Non-pigmented ciliary epithelial cell (primary cell): ENCODE results near the gene RERG.
"Not testable (repeated sequence)": the region's sequence is repeated elsewhere in the genome, so short reads cannot be mapped to it uniquely, and the experiment has no call there.

ENCODE experiments used
- DNase-seq: peaks from one replicate; pipeline ENCODE4 v3.0.0-alpha.2; 2010; ENCODE audit warnings: low read depth

The RERG gene

DNA sequence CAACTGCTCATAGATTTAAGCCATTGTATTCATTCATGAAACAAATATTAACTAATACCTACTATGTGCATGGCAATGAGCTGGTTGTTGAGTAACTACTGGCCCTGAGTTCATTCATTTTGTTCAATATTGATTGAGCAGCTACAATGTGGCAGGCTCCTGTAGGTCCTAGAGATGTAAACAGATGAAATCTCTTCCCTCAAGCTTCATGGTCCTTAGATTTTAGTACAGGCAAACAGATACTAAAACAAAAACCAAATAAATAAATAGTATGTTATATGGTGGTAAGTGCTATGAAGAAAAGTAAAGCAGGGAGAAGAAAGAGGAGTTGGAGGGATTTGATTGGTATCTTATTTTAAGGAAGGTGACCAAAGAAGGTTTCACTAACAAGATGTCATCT lies 77.8 kb downstream of the RERG start:
- DNase-seq = no peak

DNA sequence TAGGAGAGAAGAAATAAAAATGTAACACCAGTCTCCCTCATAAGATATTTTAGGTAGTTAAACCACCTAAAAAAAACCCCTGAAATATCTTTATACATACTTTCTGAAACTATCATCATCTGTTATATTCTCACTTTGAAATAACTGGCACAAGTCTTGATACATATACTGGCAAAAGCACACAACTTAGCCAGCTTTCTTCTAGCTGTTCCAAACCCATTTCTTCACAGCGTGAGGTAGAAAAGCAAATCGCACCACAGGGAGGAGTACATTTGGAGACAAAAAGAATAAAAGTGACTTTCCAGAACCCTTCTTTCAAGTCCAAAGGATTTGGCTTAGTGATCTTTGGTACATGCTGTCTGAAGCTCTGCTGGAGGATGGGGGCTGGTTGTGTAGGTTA lies 78.5 kb downstream of the RERG start:
- no peak for DNase-seq

DNA sequence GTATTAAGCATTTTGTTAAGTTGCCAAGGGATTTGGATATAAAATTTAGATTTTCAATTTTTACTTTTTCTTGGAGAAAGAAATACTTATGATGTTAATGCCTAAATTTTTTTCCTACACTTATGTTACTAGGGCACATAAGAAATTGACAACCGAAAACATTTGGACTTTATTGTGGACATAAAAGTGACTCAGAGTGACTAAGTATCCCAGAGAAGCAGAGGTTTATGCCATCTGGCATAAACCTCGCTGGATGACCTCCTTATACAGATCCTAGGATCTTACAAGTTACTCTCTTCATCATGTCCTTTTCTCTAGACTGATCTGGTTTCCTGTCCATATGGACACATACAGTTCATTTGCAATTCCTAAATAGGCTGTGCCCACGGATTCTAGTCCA lies 89.8 kb downstream of the RERG start:
- no peak for DNase-seq

DNA sequence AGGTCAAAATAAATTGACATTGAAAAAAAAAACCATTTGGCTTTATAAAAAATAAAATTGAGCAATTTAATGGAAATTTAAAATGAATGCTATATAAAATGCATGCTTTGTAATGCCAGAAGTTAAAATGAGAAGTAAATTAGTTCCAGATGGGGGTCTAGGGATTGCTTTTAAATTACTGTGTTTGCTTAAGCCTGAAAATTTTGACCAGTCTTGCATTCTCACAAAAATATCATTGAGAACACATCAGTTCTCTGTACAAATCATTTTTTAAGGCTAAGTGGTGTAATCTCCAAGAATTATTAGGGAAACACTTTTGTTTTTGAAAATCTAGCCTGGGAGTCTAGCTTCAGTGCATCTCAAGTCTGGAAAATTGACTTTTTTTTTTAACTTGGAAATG lies 90.7 kb downstream of the RERG start:
- DNase-seq = no peak

DNA sequence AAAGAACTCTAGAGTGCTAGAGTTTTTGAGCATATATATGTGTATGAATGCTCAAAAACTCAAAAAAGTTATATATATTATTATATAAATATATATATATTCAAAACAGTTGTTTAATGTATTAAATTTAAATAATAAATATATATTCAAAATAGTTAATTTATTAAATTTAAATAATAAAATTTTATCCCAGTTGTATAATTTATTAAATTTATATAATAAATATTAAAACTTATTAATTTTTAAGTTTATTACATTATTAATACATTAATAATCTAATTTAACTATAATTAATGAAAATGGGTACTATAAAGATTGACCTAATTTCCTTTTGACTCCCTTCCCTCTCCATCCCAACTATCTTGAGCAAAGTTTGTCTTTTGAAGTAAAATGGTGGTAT lies 97.8 kb downstream of the RERG start:
- no peak for DNase-seq

DNA sequence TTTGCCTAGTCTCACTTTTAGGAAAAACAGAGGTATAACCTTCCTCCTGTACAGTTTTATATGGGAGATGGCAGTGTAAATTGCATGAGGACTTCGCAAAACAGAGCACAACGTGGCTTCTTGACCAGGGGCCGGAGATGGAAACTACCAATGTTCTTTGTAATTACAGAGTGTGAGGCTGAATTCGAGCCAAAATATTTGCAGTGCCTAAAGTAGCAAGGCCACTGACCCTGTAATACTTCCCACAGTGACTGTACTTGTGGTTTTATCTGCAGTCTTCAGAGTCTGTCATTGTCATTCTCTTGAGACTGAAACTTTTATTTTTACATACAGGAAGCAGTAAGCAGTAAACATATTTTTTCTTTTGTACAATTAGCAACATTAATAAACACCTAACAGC lies 98.9 kb downstream of the RERG start:
- no peak for DNase-seq

DNA sequence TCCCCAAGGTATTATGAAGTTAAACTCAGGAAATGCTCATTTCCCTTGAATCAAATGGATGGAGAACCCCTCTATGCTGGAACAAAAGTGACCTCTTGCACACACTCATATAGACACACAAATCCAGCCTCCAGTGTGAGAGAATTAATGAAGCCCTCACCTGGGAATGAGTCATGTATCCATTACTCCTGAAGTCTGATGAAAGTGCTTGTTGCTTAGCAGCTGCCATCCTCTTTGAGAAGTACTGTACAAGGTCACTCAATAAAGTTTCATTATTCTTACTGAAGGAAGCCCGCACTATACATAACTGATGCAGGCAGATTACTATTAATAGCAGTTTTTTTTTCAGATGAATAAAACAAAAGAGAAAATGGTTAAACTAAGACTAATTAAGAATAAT lies 102.3 kb downstream of the RERG start:
- DNase-seq = no peak

DNA sequence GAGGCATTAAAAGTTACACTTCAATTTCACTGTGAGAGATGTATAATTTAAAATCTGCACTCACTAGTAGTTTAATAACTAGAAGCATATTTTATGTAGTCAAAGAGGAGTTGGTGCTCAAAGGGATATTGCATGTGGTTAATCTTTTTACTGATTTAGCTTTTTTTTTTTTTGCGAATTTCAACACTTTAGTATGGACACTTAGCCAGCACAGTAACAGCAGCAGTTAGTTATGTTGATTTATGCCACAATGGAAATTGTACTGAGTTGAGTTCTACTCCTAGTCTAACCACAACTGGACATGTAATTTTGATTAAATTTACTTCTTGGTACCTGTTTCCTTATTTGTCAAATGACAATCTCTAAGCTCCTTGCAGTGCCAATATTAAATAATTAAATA lies 104.2 kb downstream of the RERG start:
- DNase-seq = no peak

DNA sequence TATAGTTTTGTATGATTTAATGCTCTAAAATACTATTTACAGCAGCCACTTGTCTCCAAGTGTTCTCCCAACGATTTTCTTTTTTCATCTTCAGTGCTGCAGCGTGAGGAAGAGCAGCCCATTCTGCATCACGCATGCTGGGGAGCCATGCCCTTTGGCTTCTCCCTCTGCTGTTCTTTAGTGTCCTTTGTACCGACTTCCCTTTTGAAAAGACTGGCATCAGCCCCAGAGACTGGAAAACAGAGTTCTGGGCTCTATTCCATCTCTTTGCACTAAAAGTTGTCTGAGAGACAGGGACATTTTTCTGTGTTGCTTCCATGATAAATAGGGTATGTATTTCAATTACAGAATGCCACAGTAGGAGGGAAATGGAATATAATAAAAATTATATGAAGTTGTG lies 105.1 kb downstream of the RERG start:
- no peak for DNase-seq

DNA sequence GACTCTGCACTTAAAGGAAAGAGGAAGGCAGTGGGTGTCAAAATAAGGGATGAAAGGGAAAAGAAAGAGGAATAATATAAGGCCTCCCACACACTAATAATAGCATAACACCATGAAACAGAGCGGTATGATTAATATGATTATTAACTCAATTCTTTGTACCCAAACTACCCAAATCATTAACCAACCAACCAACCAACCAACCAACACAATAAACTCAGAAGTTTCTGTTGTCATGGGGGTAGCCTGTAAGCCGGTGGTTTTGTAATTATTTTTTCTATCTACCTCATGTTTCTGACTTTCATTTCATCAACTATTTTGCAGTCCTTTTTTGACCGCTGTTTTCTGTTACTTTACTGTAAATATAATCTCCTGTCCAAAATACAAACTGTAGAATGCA lies 105.8 kb downstream of the RERG start:
- no peak for DNase-seq

DNA sequence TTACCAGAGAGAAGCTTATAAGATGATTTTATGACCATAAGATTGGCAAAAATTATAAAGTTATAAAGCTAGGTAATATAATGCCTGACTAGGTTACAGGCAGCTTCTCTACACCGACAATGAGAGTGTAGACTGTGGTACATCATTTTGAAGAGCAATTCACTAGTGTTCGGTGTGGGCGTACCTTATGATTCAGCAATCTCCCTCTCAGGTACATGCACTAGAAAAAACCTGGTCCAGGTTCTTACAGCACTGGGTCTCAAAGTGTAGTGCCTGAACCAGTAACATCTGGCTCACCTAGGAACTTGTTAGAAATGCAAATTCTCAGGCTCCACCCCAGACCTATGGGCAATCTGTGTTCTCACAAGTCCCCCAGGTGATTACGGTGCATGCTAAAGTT lies 106.7 kb downstream of the RERG start:
- DNase-seq = no peak

DNA sequence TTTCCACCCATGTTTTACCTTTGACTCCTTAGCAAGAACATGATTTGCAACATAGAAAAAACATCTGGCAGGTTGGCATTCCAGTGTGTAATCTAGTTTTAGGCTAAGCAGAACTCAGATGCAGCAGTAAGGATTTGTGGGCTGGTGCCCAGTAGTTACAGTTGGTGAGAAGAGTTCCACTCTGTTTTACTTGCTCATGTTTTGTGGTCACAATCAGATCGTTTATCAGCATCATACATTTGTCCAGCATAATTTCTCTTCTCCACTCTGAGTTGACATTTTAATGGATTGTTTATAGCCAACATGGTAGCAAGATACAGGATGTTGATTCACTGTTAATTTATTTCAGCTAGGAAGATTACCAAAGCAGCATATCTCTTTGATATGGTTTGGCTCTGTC lies 128.4 kb downstream of the RERG start:
- no peak for DNase-seq

DNA sequence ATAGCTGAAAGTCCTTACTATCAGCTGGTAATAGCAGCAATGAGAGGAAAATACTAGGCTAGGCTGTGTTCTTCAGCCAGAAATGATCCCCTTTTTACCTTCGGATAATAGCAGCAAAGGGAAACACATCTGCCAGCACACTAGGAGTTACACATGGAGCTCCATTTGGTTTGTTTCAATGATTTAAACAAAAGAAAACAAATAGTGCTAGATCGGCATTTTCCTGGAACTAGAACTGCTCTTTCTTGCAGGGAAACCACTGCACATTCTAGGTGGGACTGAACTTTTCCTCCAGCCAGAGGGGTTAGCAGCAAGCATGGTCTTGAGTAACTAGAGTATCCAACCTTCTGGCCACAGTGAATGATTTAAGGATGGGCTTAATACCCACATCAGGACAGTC lies 130.8 kb downstream of the RERG start:
- DNase-seq = no peak

DNA sequence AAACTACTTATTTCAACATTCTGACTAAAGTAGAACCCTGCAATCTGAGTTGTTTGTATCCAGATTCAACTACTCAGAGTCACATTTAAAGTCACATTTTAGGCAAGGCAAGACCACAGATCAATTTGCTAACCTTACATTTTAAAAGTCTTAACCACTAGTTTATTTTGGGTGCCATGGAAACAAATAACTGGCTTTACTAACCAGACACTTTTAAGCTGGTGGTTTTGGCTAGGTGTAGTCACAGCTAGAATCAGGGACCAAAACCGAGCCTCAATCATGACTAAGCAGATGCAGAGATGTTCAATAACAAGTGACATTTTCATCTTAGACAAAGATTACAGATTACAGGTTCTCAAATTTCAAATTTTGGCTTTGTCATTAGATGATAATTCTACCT lies 133.1 kb downstream of the RERG start:
- no peak for DNase-seq

DNA sequence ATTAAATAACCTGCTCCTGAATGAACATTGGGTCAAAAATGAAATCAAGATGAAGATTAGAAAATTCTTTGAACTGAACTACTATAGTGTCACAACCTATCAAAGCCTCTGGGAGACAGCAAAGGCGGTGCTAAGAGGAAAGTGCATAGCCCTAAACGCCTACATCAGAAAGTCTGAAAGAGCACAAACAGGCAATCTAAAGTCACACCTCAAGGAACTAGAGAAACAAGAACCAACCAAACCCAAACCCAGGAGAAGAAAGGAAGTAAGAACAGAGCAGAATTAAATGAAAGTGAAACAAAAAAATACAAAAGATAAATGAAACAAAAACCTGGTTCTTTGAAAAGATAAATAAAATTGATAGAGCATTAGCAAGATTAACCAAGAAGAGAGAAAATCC lies 143.5 kb downstream of the RERG start:
- not testable (repeated sequence) for DNase-seq

DNA sequence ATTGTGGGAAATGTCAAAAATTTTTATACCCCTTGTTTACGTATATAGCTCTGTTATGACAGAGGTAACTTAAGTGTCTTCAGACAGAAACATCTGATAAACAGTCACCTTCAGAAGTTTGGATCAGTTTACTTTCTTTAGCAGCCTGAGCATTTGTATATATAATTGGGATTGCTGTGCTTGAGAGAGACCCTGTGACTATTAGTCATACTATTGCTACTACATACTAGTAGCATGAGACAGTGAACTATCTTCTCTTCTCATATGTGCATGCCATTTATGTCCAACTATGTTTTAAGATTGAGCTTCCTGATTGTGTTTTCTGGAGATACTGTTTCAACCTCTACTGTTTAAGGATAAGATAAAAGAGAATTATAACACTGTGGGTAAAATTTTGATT lies 146.9 kb downstream of the RERG start:
- no peak for DNase-seq

DNA sequence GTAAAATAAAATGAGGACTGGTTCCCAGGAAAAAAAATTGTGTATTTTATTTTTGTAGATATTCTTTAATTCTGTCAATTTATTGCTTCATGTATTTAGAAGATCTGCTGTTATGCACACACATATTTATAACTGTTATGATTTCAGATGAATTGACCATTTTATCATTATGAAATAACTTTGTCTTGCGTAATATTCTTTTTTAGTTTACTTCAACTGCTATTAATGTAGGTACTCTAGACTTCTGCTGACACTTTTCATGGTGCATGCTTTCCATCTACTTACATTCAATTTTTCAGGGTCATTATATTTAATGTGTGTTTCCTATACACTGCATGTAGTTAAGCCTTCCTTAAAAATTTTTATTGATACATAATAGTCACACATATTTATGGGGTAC lies 162.1 kb downstream of the RERG start:
- no peak for DNase-seq
